CD1c-positive myeloid dendritic cell (primary cell): Measurements from ENCODE around the gene TPMT.
A peak's percentile ranks its signal among the peaks of the same experiment; 100 is the strongest.
"Not testable (repeated sequence)": the region's sequence is repeated elsewhere in the genome, so short reads cannot be mapped to it uniquely, and the experiment has no call there.

ENCODE experiments used
- DNase-seq: peaks from one replicate; pipeline ENCODE4 v3.0.0-alpha.2; 2016; ENCODE audit errors: extremely low spot score

TPMT gene

DNA sequence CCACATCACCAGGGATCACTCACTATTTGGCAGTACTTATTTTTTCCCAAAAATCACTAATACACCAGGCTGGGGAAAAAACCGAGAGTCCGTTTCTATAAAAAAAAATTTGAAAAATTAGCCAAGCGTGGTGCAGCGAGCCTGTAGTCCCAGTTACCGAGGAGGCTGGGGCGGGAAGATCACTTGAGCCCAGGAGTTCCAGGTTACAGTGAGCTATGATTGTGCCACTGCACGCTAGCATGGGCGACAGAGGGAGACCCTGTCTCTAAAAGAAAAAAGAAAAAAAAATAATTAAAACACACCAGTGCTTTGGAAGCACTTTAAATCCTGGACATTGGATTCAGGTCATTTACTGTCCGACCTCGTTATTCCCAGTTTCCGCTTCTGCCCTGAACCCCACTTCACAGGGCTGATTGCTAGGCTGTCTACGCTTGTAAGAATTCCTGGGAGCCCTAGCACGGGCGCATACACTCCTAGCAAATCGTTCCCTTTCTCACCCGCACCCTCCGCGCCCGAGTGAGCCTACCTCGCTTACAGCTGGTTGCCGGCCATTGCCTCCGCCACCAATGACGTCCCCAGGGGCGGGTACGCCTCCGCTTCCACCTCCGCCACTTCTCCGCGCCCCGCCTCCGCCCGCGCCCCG, at the start of gene TPMT:
TPMT (minus strand) TSS at position 571 of the 643 bp plus-strand sequence. CDS start 5,950 bp downstream, outside the sequence.
- DNase-seq, result no peak

DNA sequence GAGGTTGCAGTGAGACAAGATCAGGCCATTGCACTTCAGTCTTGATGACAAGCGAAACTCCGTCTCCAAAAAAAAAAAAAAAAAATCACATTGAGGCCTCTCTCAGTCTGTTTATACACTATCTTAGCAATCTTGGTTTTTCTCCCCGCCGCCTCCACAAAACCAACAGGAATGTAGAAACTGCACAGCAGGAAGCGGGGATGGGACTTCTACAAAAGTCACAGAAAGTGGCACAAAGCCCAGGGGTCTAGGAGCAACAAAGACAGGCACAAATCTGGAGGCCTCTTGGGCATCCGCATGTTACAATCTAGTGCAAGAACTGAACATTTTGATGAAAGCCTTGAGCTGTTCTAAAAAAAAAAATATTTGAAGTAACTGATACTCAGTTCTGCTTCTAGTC, 48.9 kb upstream of the TPMT start:
- no peak for DNase-seq

DNA sequence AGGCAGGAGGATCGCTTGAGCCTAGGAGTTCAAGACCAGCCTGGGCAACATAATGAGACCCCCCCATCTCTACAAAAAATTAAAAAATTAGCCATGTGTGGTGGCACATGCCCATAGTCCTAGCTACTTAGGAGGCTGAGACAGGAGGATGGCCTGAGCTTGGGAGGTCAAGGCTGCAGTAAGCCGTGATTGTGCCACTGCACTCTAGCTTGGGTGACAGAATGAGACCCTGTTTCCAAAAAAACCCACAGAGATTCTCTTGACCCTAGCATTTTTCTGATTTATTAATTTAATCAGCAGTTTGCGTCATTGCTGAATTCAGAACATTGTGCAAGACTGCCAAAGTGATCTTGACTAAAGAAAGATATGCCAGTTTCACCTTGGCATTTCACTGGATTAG, 37.1 kb upstream of the TPMT start:
- no peak for DNase-seq

DNA sequence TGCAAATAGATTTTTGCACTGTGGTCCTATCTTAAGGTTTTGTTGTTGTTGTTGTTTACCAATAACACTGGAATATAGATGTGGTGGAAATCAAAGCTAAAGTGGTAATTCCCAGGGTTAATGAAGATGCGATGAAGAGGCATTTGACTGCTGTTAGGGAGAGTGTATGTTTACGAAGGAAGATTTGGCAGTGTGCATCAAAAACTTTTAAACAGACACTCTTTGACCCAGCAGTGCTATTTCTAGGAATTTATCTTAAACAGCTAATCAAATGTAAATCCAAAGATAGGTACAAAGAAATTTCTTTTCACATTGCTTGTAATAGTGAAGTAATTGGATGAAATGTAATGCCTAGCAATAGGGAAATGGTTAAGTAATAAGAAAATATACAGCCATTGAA, 34.3 kb upstream of the TPMT start:
- DNase-seq, result no peak

DNA sequence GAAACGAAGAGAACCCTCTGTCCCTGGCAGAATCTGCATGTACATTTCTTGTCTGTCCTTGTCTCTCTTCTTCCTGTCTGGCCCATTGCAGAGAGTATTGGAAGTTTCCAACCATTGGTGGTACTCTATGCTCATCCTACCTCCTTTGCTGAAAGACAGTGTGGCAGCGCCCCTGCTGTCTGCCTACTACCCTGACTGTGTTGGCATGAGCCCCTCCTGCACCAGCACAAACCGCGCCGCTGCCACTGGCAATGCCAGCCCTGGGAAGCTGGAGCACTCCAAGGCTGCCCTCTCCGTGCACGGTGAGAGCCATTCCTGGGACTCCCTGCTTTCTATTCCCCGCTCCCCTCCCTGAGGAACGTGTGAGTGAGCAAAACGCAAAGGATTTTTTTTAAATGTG, 32.8 kb upstream of the TPMT start:
- DNase-seq, result no peak

DNA sequence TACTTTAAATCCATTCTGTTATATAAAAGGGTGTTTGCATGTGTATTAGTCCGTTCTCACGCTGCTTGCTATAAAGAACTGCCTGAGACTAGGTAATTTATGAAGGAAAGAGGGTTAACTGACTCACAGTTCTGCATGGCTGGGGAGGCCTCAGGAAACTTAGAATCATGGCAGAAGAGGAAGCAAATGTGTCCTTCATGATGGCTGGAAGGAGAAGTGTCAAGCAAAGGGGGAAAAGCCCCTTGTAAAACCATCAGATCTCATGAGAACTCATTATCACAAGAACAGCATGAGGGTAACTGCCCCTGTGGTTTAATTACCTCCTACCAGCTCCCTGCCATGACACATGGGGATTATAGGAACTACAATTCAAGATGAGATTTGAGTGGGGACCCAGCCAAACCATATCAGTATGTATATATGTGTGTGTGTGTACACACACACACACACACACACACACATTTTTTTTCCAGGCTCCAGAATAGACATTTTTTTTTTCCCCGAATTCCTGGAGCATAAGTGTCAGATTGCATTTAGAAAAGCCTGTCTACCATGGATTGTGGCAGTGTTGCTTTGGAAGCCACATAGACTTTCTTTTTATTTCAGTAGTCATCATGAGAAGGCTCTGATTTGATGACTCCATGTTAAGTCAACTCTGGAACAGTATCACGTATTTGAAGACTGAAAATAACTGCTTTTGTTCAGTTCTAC, 31.8 kb upstream of the TPMT start:
- peak; percentile 22 for DNase-seq

DNA sequence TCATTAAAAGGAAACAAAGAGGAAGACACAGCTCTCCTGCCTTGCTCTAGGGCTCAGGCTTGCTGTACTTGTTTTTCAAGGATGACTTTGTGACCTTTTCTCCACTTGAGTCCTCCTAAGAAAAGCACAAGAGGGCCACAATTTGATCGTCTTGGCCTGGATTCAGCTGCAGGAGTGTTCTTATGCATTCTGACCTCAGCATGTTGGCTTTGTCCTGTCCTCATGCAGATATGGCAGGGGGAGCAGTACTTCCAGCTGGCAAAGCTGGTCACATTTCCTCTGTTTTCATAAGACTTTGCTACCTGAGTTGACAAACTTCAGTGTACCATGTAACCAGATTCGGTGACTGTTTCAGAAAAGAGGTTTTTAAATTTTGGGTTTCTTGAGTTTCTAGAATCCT, 31.2 kb upstream of the TPMT start:
- DNase-seq, result no peak

DNA sequence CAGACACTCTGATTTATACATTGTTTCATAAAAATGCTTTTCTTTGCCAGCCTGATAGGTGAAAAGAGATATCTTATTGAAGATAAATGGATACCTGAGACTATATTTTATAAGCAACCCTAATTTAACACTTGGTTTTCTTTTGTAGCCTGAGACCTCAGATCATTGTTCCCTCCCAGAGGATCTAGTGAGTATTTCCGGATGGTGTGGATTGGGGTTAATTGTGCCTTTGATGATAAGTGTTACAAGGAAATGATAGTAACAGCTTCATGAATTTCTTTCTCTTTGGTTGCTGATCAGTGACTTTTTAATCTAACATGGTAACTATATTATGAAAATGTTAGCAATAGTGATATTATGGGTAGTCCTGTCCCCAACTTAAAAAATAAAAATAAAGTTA, 30.7 kb upstream of the TPMT start:
- no peak for DNase-seq

DNA sequence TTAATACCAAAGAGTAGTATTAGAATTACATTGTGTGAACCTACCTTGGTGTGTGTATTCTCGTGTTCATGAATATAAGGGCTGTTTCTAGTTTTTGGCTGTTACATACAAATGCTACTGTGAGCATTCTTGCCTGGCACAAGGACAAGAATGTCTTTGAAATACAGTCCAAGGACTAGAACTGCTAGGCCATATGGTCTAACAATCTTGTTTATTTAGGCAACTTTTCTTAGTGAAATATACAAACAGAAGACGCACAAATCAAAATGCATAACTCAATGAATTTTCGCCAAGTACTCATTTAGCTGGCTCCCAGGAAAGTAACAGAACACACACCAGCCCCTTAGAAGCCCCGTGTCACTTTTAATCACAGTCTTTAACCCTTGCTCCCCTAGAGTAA, 28.9 kb upstream of the TPMT start:
- DNase-seq, result no peak

DNA sequence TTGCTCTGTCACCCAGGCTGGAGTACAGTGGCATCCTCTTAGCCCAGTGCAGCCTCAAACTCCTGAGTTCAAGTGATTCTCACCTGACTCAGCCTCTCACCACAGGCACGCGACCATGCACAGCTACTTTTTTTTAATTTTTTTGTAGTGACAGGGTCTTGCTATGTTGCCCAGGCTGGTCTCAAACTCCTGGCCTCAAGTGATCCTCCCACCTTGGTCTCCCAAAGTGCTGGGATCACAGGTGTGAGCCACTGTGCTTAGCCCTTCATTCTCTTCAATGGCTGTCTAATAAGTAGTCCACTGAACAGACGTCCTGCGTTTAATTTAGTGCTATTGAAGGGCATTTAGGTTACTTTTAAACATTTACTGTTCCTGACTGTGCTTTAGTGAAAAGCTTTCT, 27.7 kb upstream of the TPMT start:
- DNase-seq, result no peak

DNA sequence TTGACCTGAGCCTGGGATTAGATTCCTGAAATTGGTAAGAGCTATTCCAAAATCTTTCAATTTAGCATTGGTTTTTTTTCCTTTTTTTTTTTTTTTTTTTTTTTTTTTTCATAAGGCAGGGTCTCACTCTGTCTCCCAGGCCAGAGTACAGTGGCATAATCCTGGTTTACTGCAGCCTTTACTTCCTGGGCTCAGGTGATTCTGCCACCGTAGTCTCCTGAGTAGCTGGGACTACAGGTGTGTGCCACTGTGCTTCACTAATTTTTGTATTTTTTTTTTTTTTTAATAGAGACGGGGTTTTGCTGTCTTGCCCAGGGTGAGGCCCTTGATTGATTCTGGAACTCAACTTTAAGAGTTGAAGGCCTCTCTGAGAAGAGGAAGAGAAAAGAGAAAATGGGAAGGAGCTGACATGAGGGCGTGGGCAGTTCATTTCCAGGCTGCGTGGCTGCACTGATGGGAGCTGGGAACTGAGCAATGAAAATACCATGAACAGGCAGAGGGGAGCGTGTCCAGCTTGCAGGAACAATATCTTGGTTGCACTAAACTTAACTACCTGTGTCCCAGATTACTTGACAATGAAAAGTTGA, 25.0 kb upstream of the TPMT start:
- DNase-seq, result peak; percentile 77

DNA sequence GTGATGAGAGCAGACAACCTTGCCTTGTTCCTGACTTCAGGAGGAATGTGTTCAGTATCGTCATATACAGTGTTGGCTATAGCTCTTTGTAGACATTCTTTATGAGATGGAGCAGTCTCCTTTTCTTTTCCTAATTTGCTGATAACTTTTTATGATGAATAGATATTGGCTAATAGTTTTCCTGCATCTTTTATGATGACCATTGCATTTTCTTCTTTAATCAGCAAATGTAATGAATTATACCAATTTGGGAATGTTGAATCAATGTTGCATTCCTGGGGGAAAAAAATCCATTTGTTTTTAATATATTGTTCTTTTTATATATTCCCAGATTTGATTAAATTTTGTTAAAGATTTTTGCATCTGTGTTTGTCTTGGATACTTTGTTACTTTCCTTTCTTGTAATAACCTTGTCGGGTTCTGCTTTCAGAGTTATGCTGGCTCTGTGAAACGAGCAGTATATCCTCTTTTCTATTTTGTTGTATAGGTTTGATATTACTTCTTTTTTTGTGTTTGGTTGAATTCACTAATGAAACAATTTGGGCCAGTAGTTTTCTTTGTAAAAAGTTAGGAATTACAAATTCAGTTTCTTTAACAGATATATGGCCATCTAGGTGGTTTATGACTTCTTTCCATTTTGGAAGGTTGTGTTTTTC, 24.2 kb upstream of the TPMT start:
- peak; percentile 56 for DNase-seq

DNA sequence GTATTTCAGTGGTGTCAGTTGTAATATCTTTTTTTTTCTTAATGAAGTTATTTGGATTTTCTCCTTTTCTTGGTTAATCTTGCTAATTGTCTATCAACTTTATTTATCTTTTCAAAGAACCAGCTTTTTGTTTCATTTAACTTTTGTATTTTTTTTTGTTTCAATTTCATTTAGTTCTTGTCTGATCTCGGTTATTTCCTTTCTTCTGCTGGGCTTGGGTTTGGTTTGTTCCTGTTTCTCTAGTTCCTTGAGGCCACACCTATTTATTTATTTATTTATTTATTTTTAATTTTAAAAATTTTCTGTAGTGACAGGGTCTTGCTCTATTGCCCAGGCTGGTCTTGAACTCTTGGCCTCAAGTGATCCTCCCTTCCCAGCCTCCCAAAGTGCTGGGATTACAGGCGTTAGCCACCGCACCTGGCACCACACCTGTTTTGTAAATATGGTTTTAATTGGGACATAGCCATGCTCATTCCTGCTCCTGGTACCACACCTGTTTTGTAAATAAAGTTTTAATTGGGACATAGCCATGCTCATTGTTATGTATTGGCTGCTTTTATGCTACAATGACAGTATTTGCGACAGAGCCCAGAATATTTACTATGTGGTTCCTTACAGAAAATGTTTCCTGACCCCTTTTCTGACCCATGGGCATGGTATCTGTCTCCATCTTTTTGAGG, 22.5 kb upstream of the TPMT start:
- no peak for DNase-seq

DNA sequence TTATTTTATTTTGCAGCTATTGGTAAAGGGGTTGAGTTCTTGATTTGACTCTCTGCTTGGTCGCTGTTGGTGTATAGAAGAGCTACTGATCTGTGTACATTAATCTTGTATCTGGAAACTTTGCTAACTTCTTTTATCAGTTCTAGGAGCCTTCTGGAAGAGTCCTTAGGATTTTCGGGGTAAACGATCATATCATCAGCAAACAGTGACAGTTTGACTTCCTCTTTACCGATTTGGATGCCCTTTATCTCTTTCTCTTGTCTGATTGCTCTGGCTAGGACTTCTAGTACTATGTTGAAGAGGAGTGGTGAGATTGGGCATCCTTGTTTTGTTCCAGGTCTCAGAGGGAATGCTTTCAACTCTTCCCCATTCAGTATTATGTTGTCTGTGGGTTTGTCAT, 21.3 kb upstream of the TPMT start:
- not testable (repeated sequence) for DNase-seq

DNA sequence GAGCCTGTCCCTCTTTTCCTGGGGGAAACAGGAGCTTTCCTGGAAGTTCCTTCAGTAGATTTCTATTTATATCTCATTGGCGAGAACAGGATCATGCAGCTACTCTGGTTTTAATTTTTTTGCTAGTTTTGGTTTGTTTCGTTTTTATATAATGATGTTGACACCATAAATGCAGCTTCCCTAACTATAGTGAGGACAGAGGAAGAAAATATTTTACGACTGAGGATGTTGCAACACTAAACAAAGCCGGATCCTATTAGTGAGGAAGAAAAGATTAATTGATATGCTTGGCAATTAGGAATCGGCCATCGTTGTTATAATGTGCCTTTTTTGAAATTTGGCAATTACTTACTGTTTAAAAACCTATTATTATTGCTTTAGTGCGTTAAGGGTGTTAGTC, 17.0 kb upstream of the TPMT start:
- DNase-seq, result peak; percentile 68

DNA sequence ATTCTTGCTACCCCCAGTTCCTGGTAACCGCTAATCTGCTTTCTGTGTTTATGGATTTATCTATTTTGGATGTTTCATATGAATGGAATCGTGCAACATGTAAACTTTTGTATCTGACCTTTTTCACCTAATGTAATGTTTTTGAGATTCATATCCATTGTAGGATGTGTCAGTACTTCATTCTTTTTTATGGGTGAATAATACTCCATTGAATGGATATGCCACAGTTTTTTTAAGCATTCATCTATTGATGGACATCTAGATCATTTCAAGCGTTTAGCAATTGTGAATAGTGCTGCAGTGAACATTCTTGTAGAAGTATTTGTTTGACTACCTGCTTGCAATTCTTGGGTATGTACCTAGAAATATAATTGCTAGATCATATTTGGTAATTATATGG, 13.4 kb upstream of the TPMT start:
- DNase-seq, result no peak

DNA sequence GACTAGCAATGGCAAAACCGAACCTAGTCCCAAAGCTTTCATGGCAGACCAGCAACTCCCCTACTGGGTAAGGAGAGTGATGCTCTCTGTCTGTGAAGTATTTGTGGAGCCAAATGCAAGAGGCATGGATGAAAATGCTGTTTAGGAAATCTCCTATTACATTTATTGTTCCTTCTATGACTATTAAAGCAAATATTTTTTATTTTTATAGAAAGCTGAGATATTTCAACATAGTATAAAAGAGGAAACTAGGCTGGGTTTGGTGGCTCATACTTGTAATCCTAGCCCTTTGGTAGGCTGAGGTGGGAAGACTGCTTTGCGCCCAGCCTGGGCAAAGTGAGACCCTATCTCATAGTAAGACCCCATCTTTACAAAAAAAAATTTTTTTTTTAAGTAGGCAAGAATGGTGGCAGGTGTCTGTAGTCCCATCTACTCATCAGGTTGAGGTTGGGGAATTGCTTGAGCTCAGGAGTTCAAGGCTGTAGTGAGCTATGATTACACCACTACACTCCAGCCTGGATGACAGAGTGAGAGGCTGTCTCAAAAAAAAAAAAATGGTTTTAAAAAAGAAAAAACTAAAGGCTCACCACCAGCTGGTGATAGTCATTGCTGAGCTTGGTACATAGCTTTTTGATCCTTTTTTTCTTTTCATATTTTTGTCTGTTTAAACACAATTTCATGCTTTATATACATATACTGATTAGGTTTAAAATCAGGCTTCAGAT, 11.6 kb upstream of the TPMT start:
- DNase-seq, result peak; percentile 48

DNA sequence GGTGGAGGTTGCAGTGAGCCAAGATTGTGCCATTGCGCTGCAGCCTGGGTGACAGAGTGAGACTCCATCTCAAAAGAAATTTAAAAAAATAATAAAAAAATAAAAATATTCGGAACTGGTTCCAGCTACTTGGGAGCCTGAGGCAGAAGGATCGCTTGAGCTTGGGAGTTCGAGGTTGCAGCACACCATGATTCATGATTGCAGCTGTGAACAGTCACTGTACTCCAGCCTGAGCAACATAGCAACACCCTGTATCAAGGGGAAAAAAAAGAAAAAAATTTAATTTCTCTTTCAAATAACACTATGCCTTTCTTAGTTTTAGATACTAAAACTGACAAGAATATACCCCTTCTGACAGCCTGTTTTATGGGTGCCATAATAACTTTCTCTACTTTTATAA, 10.9 kb upstream of the TPMT start:
- DNase-seq, result no peak

DNA sequence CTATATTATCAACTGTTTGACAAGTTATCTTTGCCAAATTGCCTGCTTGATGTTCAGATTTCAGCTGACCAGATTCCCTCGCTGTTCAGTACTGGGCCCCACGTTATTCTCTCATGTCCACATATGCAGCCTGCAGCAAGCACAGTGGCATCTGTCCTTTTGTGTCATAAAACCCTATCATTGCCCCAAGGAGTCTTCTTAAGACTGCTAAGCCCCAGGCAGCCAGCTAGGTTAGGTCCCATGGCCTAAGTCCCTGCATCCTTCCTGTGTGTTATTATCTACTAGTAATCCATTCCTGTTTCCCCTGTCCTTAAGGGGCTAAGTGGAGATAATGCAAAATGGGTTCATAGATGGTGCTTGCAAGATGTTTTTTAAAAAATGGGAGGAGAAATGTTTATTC, 7.5 kb upstream of the TPMT start:
- no peak for DNase-seq

DNA sequence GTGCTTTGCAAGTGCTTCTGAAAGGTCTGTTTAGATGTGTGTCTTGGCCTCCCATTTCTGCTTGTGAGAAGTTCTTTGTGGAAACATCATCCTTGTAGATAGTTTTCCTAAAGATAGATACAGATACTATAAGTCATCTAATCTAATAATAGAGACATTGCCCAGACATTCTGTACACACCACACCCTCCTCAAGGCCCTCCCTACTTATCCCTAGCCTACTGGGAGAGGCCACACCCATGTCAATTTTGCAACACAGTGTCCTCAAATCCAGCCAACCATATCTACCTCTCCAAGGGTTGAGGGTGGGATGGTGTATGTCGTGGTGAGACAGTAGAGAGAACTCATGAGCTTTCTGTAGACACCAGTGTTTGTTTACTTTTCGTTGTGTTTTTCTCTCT, 6.6 kb upstream of the TPMT start:
- DNase-seq, result no peak

DNA sequence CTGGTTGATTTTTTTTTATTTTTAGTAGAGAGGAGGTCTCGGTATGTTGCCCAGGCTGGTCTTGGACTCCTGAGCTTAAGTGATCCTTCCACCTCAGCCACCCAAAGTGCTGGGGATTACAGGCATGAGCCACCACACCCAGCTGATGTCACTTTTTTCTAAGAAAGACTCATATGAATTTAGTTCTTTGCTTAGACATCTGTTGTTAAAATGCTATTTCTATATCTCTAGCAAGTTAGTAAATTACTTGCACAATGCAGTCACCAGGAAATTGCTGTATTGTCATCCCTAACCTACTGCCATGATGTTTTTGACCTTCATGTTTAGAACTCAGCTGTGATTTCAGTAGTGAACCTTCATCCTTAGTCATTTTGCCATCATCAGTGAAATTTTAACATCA, 6.0 kb upstream of the TPMT start:
- no peak for DNase-seq
